NCI-H510A (cell line): Measurements from ENCODE around the gene SLC10A7.

Experiments used
- DNase-seq: peaks from one replicate; lab custom pipeline; 2025; lab: John Stamatoyannopoulos, UW

Gene SLC10A7

DNA sequence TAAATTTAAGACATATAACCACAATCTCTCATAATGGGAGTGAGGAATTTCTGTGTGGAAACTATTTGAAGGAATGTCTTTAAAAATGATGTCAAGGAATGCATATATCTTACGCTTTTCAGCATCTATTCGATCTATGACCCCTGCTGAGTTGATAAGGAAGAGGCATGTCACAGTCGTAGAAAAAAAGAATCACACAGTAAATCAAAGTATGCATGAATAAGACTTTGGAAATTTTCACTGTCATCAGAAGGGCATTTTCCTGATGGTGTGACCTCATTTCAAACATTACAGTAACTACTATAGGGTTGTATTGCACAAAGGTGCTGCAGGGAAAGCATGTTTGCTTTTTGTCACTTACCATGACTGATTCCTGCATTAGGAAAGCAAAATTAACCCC lies 265.9 kb downstream of the SLC10A7 start:
- no peak for DNase-seq

- no peak for DNase-seq
Measured at GRCh38 chr4:146255463-146255862, 266.3 kb downstream of the SLC10A7 start.

GRCh38 chr4:146252969-146253611 lies 268.6 kb downstream of the SLC10A7 start:
- DNase-seq: no peak

GRCh38 chr4:146247356-146247755 lies 274.4 kb downstream of the SLC10A7 start:
- no peak for DNase-seq

DNA sequence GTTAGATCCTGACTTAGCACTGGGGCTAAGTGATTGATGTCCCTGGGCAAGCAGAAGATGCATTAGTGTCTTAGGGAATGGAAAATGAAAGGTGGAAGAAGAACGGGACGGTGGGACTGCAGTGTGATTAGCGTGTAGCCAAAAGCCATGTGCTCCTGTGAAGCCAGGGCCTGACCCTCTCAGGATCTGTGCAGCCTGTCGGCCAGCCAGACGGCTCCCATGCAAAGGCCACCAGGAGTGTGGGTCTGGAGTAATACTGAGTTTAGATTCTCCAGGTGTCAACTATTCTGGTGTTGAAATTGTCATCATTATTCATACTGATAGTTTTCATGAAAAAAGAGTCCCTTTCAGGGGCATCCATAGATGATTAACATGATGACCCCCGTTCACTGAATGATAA lies 275.4 kb downstream of the SLC10A7 start:
- no peak for DNase-seq

DNA sequence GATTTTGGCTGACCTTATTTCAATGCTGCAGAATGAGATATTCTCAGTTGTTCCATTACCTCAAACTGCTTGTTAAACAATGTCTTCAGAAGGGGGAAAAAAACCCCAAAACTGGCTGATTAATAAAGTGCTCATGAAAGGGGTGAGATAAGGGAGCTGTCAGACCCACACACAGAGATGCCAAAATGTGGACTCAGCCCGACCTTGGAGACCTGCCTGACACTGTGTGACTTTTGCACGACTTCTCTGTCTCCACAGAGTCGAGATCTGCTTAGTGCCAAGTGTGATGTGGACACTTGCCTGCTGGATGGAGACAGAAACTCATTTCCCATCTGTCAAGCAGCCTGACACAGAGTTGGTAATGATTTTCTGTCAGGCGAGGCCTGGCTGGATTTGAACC lies 275.9 kb downstream of the SLC10A7 start:
- no peak for DNase-seq

DNA sequence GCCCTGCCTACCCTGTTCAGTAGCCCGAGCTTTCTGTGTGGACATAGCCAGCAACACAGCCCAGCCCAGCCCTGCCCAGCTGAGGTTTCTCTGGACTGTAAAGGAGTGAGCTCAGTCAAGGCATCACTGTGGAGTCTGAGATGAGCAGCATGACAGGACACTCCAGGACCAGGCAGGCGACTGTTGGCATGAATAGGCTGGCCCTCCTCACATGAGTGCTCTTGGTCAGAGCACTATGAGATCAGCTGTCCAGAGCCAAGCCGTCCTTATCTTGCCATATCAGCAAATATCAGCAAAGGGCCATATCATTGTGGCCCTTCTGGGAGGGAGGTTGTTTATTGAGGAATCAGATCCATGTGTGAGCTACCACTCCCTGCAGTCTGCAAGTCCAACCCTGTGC lies 276.5 kb downstream of the SLC10A7 start:
- no peak for DNase-seq

DNA sequence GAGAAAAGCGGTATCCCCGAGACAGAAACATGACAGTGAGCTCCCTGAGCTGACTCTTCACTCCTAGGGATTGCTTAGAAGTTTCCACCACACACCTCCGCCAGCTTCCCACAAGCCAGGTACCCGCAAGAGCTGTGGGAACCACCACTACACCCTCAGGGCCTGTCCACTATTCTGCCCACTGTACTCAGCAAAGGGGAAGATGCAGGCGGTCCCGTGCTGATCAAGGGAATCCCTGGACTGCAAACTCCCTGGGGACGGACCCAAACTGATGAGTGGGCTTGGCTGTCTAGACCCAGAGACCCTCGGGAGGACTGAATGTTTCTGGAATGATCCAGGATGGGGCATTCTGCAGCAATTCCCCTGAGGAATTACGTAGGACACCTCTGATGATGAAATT lies 277.2 kb downstream of the SLC10A7 start:
- DNase-seq: no peak

- DNase-seq: no peak
Measured at GRCh38 chr4:146243883-146244277, 277.9 kb downstream of the SLC10A7 start.

- no peak for DNase-seq
Measured at GRCh38 chr4:146243141-146243882, 278.4 kb downstream of the SLC10A7 start.

GRCh38 chr4:146238107-146238506 lies 283.6 kb downstream of the SLC10A7 start:
- no peak for DNase-seq

GRCh38 chr4:146237092-146237491 lies 284.6 kb downstream of the SLC10A7 start:
- DNase-seq: no peak

DNA sequence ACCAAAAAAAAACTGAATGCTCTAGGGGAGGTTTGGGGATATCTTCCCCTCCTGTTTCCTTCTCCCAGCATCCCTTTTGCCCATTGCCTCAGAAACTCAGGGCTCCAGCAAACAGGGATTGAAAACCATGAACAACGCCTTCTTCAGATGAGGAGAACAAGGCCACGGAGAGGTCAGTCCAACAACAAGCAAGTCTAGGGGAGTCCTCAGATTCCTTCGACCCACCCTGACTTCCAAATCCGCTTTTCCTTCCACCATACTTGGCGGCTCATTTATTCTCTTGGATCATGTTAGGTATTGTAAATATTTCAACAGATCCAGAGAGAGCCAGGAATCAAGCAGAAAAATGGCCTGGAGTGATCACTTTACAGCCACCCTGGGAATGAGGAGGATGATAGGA lies 285.5 kb downstream of the SLC10A7 start:
- DNase-seq: no peak

GRCh38 chr4:146235654-146236177 lies 286.0 kb downstream of the SLC10A7 start:
- DNase-seq: no peak

DNA sequence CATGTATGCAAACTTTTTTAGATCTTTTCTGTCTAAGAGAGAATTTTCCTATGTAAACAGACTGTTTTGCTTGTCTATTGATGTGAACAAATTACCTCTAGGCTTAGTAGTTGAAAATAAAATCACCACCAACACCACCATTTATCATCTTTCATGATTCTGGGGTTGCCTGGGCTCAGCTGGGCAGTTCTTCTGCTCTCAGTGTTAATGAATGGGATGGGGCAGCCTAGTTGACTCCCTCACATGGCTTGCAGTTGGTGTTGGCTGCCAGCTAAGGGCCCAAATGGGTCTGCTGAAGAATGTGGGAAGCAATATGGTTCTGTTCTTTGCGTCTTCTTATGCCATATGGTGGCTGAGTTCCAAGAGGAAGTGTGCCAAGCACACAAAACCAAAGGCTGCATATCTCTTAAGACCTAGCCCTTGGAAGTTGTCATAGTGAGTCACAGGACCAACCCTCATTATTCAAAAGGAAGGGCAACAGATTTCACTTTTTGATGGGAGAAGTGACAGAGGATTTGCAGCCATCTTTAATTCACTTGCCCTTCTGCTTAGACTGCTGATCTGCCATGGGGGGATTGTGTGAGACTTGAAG lies 289.5 kb downstream of the SLC10A7 start:
- no peak for DNase-seq

GRCh38 chr4:146229406-146229805 lies 292.3 kb downstream of the SLC10A7 start:
- DNase-seq: no peak

DNA sequence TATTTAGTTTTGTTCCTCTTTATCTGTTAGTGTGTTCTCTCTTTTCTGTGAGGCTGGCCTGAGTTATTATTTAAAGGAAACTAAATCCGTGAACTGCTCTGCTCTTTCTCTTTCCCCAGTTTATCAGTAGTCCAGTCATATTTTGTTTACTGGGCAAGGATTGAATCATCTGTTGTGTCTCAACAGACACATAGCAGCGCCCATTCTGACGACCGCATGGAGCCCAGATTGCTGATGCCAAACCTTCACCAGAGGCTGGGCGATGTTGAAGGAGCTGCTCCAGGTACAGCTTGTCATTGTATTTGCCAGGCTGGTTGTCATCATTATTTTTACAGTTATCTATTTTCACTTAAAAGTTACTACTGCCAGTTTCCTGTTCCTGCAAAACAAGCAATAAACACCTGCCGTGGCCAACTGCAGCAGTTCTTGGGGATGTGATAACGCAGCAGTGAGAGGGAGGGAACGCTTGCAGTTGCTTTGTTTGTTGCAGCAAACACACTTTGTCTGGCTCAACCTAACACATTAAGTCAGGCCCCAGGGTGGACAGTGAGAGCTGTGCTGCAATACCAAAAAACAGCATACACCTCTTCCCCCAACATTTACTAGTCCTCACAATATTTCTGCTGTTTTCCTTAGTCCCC lies 297.3 kb downstream of the SLC10A7 start:
- DNase-seq: no peak

- DNase-seq: no peak
Measured at GRCh38 chr4:146222313-146222712, 299.4 kb downstream of the SLC10A7 start.

- no peak for DNase-seq
Measured at GRCh38 chr4:146214238-146214637, 307.5 kb downstream of the SLC10A7 start, which contains the start of gene REELD1. TSS of gene REELD1 (plus strand) at chr4:146214538. CDS start at chr4:146216953, 2,415 bp downstream.

DNA sequence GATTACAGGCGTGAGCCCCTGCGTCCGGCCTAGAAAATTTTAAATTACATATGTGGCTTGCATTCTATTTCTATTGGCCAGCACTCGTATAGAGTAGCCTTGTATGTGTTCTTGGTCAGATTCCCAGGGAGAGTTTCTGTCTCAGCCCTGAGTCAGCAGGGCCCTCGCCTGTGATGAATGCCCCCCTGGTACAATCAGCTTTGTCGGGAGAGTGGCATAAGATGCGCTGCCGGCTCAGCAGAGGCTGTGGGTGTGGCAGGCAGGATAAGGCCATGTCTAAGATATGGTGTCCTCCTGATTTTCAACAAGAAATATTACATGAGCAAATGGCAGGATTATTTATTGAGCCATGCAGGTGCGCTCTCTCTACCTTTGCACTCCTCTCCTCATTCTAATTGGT lies 309.0 kb downstream of the SLC10A7 start:
- no peak for DNase-seq

- DNase-seq: no peak
Measured at GRCh38 chr4:146211440-146211839, 310.3 kb downstream of the SLC10A7 start.

DNA sequence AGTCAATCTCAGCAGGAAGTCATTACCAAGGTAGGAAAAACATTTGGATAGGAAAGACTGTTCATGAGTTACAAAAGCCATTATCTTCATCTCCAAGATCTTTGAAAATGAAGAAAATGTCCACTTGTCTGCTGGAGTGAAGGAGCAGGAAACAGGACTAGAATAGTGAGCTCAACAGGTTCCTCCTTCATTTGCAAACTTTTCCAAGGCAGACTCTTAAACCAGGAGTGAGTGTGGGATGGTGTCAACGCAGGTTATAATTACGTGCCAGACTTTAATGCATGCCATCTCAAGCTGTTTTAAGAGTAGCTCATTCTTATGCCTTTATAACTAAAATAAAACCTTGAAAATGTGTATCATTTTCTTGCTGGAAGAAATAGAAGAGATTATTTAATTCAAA lies 310.9 kb downstream of the SLC10A7 start:
- no peak for DNase-seq

DNA sequence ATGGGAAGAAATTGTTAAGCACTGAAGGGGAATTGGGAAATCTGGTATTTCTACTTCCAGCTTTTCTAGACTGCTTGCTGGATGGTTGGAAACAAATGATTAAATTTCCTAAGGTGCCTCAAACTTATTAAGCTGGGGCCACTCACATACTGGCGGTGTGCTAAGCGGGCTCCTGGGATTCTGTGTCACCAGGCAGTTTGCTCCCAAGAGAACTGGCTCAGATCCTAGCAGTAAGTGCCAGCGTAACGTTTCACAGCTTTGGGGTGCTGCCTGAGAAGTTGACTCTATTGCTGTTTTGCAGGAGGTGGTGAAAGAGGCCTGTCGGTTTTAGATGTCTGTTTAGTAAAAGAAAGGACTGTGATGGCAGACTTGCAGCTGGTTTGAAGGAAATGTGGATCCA lies 314.3 kb downstream of the SLC10A7 start:
- no peak for DNase-seq
